Stimulated activated naive CD8-positive, alpha-beta T cell treated with anti-CD3 and anti-CD28 coated beads, Interleukin-15, Interleukin-2, amounts not matched to agents 100 ng/mL and 50 ng/mL, for 24 hours (primary cell): ENCODE data around the gene METTL25.

ENCODE experiments used
- H3K27ac Mint-ChIP-seq: one replicate; pipeline ENCODE4 v1.8.0; 2021; ENCODE audit warnings: mild to moderate bottlenecking, mixed read lengths
- H3K27me3 Mint-ChIP-seq: one replicate; pipeline ENCODE4 v1.8.0; 2021; ENCODE audit warnings: mixed read lengths
- H3K36me3 Mint-ChIP-seq: one replicate; pipeline ENCODE4 v1.8.0; 2021; ENCODE audit warnings: low read depth, mixed read lengths
- H3K4me1 Mint-ChIP-seq: one replicate; pipeline ENCODE4 v1.8.0; 2021; ENCODE audit warnings: low read depth, mixed read lengths
- H3K4me3 Mint-ChIP-seq: one replicate; pipeline ENCODE4 v1.8.0; 2021; ENCODE audit warnings: mild to moderate bottlenecking, mixed read lengths
- H3K9me3 Mint-ChIP-seq: one replicate; pipeline ENCODE4 v1.8.0; 2021; ENCODE audit warnings: mixed read lengths

The METTL25 gene

GRCh38 chr12:82366197-82366596, 7.9 kb downstream of the METTL25 start:
- Mint-ChIP-seq H3K4me1 (peaks cover 10% of the 10 kb centered on the region), H3K4me3 (no peak overlapping the region), H3K36me3 (peaks cover 21% of the 10 kb centered on the region), H3K27me3 (no peaks in the 10 kb centered on the region), H3K9me3 (peaks cover 7% of the 10 kb centered on the region), H3K27ac (no peak overlapping the region)

DNA sequence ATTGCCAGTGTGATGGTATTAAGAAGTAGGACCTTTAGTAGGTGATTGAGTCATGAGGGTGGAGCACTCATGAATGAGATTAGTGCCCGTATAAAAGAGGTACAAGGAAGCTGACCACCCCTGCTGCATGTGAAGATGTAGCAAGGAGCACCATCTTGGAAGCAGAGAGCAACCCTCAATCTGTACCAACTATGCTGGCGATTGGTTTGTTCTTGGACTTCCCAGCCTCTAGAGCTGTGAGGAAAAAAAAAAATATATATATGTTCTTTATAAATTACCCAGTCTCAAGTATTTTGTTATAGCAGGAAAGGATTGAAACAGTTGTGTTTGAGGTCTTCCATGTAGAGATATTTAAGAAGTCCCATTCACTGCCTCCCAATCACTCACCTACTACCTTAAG, 16.9 kb downstream of the METTL25 start:
- H3K9me3 Mint-ChIP-seq: peaks cover 7% of the 10 kb centered on the region
- H3K4me3 Mint-ChIP-seq: no peak overlapping the region
- H3K27ac Mint-ChIP-seq: no peak overlapping the region
- H3K27me3 Mint-ChIP-seq: no peaks in the 10 kb centered on the region
- no peaks in the 10 kb centered on the region for H3K4me1 Mint-ChIP-seq
- H3K36me3 Mint-ChIP-seq: peaks cover 52% of the 10 kb centered on the region

GRCh38 chr12:82378997-82379396, 20.7 kb downstream of the METTL25 start:
- no peaks in the 10 kb centered on the region for H3K27me3 Mint-ChIP-seq
- peaks cover 25% of the 10 kb centered on the region for H3K36me3 Mint-ChIP-seq
- H3K4me3 Mint-ChIP-seq: no peak overlapping the region
- peaks cover under 1% of the 10 kb centered on the region for H3K9me3 Mint-ChIP-seq
- no peaks in the 10 kb centered on the region for H3K4me1 Mint-ChIP-seq
- H3K27ac Mint-ChIP-seq: no peak overlapping the region

GRCh38 chr12:82383930-82384552, 25.7 kb downstream of the METTL25 start:
- Mint-ChIP-seq H3K27me3 (no peaks in the 10 kb centered on the region), H3K36me3 (peaks cover 12% of the 10 kb centered on the region), H3K27ac (no peak overlapping the region), H3K9me3 (no peaks in the 10 kb centered on the region), H3K4me1 (no peaks in the 10 kb centered on the region), H3K4me3 (no peak overlapping the region)

- H3K36me3 Mint-ChIP-seq: peaks cover 33% of the 10 kb centered on the region
- H3K27me3 Mint-ChIP-seq: no peaks in the 10 kb centered on the region
- H3K4me3 Mint-ChIP-seq: no peak overlapping the region
- no peak overlapping the region for H3K27ac Mint-ChIP-seq
- H3K9me3 Mint-ChIP-seq: no peaks in the 10 kb centered on the region
- H3K4me1 Mint-ChIP-seq: no peaks in the 10 kb centered on the region
Measured at GRCh38 chr12:82398879-82399278, 40.5 kb downstream of the METTL25 start.

- no peaks in the 10 kb centered on the region for H3K9me3 Mint-ChIP-seq
- peaks cover 34% of the 10 kb centered on the region for H3K36me3 Mint-ChIP-seq
- no peak overlapping the region for H3K27ac Mint-ChIP-seq
- H3K4me3 Mint-ChIP-seq: no peak overlapping the region
- no peaks in the 10 kb centered on the region for H3K27me3 Mint-ChIP-seq
- no peaks in the 10 kb centered on the region for H3K4me1 Mint-ChIP-seq
Measured at GRCh38 chr12:82400819-82401218, 42.5 kb downstream of the METTL25 start.

DNA sequence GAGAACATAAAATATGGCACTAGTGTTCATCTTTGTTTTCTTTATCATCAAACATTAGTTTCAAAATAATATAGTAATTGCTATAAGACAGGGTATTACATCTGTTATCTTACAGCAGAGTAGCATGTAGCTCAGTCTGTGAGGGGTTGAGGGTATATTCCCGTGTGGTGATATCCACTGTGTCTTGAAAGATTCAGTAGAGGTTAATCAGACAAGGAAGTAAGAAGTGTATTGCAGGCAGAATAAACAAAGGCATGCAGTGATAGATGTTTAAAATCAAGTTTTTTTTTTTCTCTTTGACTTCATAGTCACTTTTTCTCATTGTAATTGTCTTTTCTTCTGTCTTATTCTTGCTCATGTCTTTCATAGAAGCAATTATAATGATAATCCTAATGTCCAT, 48.3 kb downstream of the METTL25 start:
- no peak overlapping the region for H3K27ac Mint-ChIP-seq
- no peaks in the 10 kb centered on the region for H3K27me3 Mint-ChIP-seq
- H3K9me3 Mint-ChIP-seq: no peaks in the 10 kb centered on the region
- no peaks in the 10 kb centered on the region for H3K4me1 Mint-ChIP-seq
- H3K36me3 Mint-ChIP-seq: peaks cover 38% of the 10 kb centered on the region
- H3K4me3 Mint-ChIP-seq: no peak overlapping the region

GRCh38 chr12:82407481-82407880, 49.2 kb downstream of the METTL25 start:
- no peaks in the 10 kb centered on the region for H3K9me3 Mint-ChIP-seq
- H3K27ac Mint-ChIP-seq: no peak overlapping the region

DNA sequence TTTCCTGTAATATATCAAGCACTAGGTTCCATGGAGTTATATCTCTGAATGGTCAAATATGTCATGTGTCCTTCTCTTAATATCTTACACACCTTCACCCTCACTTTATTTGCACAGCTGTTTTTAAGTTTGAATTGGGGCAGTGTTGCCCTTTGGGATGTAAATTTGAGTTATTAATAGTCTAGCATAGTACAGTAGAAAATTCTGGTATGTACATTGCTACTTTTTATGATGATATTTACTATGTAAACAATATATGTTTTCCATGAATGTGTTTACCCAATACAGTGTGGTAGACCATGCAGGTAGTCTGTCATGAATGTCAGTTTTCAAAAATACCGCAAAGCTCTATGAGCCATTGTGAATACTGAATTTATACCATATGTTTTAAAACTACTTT, 50.5 kb downstream of the METTL25 start:
- no peaks in the 10 kb centered on the region for H3K4me1 Mint-ChIP-seq
- H3K36me3 Mint-ChIP-seq: peaks cover 38% of the 10 kb centered on the region
- H3K27ac Mint-ChIP-seq: no peak overlapping the region
- no peaks in the 10 kb centered on the region for H3K27me3 Mint-ChIP-seq
- no peaks in the 10 kb centered on the region for H3K9me3 Mint-ChIP-seq
- no peak overlapping the region for H3K4me3 Mint-ChIP-seq

More at GRCh38 chr12:82407481-82407880, 49.2 kb downstream of the METTL25 start:
- Mint-ChIP-seq H3K27me3 (no peaks in the 10 kb centered on the region), H3K4me1 (no peaks in the 10 kb centered on the region), H3K36me3 (peaks cover 38% of the 10 kb centered on the region), H3K4me3 (no peak overlapping the region)

DNA sequence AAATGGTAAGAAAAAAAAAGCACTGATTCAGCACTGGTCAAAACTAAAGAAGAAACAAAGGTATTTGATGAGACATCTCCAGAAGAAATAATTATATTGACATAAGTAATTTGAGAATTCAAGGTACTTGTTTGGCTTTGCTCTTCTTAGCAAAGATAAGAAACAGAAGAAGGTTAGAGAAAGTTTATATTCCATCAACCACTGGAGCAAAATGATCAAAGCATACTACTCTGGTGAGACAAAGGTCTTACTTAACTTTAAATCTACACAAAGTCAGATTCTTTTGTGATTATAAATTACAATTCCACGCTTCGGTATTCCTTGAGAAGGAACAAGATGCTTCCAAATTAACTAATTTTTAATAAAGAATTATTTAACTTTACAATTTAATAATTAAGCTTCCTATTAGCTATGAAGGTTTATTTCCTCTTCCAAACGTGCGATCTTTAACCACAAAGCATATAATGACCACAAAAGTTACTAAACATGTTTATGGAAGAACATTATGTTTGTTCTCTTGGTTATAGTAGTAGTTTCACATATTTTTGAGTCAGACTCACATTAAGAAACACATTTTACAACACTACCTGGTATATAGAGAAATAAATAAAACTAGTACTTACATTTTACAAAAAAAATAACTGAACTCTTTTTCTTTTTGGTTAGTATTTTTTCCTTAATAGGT, 53.4 kb downstream of the METTL25 start:
- Mint-ChIP-seq H3K4me1 (no peaks in the 10 kb centered on the region), H3K36me3 (peaks cover 25% of the 10 kb centered on the region), H3K4me3 (no peak overlapping the region), H3K9me3 (no peaks in the 10 kb centered on the region), H3K27me3 (no peaks in the 10 kb centered on the region), H3K27ac (no peak overlapping the region)

GRCh38 chr12:82412246-82412645, 53.9 kb downstream of the METTL25 start:
- H3K27ac Mint-ChIP-seq: no peak overlapping the region
- H3K9me3 Mint-ChIP-seq: no peaks in the 10 kb centered on the region
- H3K36me3 Mint-ChIP-seq: peaks cover 22% of the 10 kb centered on the region
- H3K27me3 Mint-ChIP-seq: no peaks in the 10 kb centered on the region
- H3K4me1 Mint-ChIP-seq: no peaks in the 10 kb centered on the region
- H3K4me3 Mint-ChIP-seq: no peak overlapping the region

DNA sequence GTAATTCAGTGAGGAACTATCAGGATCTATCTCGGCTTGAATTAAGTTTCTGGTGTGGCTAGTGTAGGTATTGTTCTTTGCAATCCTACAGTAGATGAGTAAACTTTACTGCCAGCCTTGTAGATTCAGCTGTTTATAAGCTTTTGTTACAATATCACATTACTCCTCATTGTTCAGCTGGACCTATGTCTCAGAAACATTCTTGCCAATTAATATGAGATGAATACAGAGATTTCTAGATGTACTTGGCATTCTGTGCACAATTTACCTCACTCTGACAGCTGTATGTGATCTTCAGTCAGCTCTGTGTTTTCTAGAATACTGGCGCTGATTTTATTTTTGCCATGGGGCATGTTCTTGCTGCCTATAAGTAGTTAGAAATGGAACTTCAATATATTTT, 55.7 kb downstream of the METTL25 start:
- H3K36me3 Mint-ChIP-seq: peaks cover 26% of the 10 kb centered on the region
- no peaks in the 10 kb centered on the region for H3K27me3 Mint-ChIP-seq
- H3K27ac Mint-ChIP-seq: no peak overlapping the region
- peaks cover 8% of the 10 kb centered on the region for H3K9me3 Mint-ChIP-seq
- H3K4me1 Mint-ChIP-seq: no peaks in the 10 kb centered on the region
- no peak overlapping the region for H3K4me3 Mint-ChIP-seq

DNA sequence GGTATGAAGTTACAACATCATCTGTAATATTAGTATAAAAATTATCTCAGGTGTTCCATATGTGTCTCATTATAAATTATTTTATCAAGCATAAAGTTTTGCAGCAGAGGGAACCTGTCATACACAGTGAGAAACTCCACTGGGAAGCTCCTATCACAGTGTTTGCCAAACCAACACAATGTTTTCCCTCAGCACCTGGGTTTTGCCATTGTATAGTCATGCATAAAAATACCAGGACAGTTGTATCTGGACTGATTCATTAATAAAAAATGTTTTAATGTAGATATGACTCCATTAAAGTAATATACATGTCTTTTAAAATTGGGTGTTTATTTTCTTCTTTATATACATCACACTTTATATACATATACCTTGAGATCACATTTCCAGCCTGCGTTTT, 56.6 kb downstream of the METTL25 start:
- peaks cover 8% of the 10 kb centered on the region for H3K9me3 Mint-ChIP-seq
- no peaks in the 10 kb centered on the region for H3K27me3 Mint-ChIP-seq
- no peak overlapping the region for H3K4me3 Mint-ChIP-seq
- H3K36me3 Mint-ChIP-seq: peaks cover 25% of the 10 kb centered on the region
- no peak overlapping the region for H3K27ac Mint-ChIP-seq
- H3K4me1 Mint-ChIP-seq: no peaks in the 10 kb centered on the region

GRCh38 chr12:82415402-82415801, 57.1 kb downstream of the METTL25 start:
- Mint-ChIP-seq H3K27ac (no peak overlapping the region), H3K4me3 (no peak overlapping the region), H3K4me1 (no peaks in the 10 kb centered on the region), H3K36me3 (peaks cover 25% of the 10 kb centered on the region), H3K27me3 (no peaks in the 10 kb centered on the region), H3K9me3 (peaks cover 8% of the 10 kb centered on the region)

GRCh38 chr12:82425241-82425640, 66.9 kb downstream of the METTL25 start:
- H3K27me3 Mint-ChIP-seq: no peaks in the 10 kb centered on the region
- peaks cover 10% of the 10 kb centered on the region for H3K4me1 Mint-ChIP-seq
- H3K4me3 Mint-ChIP-seq: no peak overlapping the region
- peaks cover 3% of the 10 kb centered on the region for H3K36me3 Mint-ChIP-seq
- H3K9me3 Mint-ChIP-seq: peaks cover 3% of the 10 kb centered on the region
- no peak overlapping the region for H3K27ac Mint-ChIP-seq

GRCh38 chr12:82426081-82426480, 67.8 kb downstream of the METTL25 start:
- H3K4me3 Mint-ChIP-seq: no peak overlapping the region
- H3K27me3 Mint-ChIP-seq: no peaks in the 10 kb centered on the region
- H3K9me3 Mint-ChIP-seq: peaks cover 3% of the 10 kb centered on the region
- no peak overlapping the region for H3K27ac Mint-ChIP-seq
- H3K4me1 Mint-ChIP-seq: peaks cover 10% of the 10 kb centered on the region
- H3K36me3 Mint-ChIP-seq: peaks cover 7% of the 10 kb centered on the region
